Skin of body (tissue), 2 donors: Measurements from ENCODE around the gene EDARADD. TPM values are rescaled to one million over a fixed set of nuclear protein-coding genes. Genes with fewer than 3 reads are reported as not detected.

ENCODE experiments used
- DNase-seq: peaks from one replicate; lab custom pipeline; 2025; lab: John Stamatoyannopoulos, UW
- total RNA-seq: library from RNA; depleted of rRNA; stranded (reverse); fragments of >200 nt; gene quantifications from one replicate; pipeline ENCODE4 v1.2.3, GENCODE V29; 2014

EDARADD gene
- total RNA-seq, 1 donor from 2014 or later, result 3.0 TPM

GRCh38 chr1:236514703-236515442 is 120.8 kb downstream of the EDARADD start:
- DNase-seq, result no peak

- DNase-seq, result no peak
These were observed 121.4 kb downstream of the EDARADD start for GRCh38 chr1:236515443-236515958.

- DNase-seq, result no peak
These were observed 123.0 kb downstream of the EDARADD start for GRCh38 chr1:236516929-236517704.

- no peak for DNase-seq
These were observed 124.2 kb downstream of the EDARADD start for GRCh38 chr1:236518322-236518721.

- no peak for DNase-seq
These were observed 126.4 kb downstream of the EDARADD start for GRCh38 chr1:236520445-236521005.

- DNase-seq, result no peak
These were observed 129.0 kb downstream of the EDARADD start for GRCh38 chr1:236522937-236523703.

- peak; percentile 79 for DNase-seq
These were observed 129.6 kb downstream of the EDARADD start, which contains the start of gene LGALS8 for GRCh38 chr1:236523704-236524141. Gene LGALS8 (plus strand): TSS chr1:236523982. CDS start chr1:236526071, 2,089 bp downstream.

- peak; percentile 92 for DNase-seq
These were observed 130.2 kb downstream of the EDARADD start for GRCh38 chr1:236524142-236524894.

- DNase-seq, result no peak
These were observed 130.8 kb downstream of the EDARADD start for GRCh38 chr1:236524895-236525184.

GRCh38 chr1:236526079-236526478 is 132.0 kb downstream of the EDARADD start:
- DNase-seq, result no peak

GRCh38 chr1:236530286-236530685 is 136.2 kb downstream of the EDARADD start:
- DNase-seq, result no peak

- DNase-seq, result no peak
These were observed 136.9 kb downstream of the EDARADD start for GRCh38 chr1:236530959-236531358.

- DNase-seq, result no peak
These were observed 138.8 kb downstream of the EDARADD start for GRCh38 chr1:236532850-236533249.

- no peak for DNase-seq
These were observed 140.1 kb downstream of the EDARADD start for GRCh38 chr1:236534151-236534651.

Other genes starting within 250 kb of the EDARADD start
- gene ERO1B, start 112.3 kb upstream of the EDARADD start, total RNA-seq, result 7.3 TPM
- 90.4 TPM for gene LGALS8, start 129.7 kb downstream of the EDARADD start, total RNA-seq
- 30.8 TPM for gene HEATR1, start 210.2 kb downstream of the EDARADD start, total RNA-seq